Thyroid gland (tissue), 4 donors: ENCODE data around the gene EID1. TPM values are rescaled to one million over a fixed set of nuclear protein-coding genes. Genes with fewer than 3 reads are reported as not detected.

ENCODE experiments used
- DNase-seq, 2 donors: peaks; one replicate each; pipeline ENCODE4 v3.0.0-alpha.2; 2019
- H3K27ac ChIP-seq, 3 donors: fragments of 200-600 bp; sonication (generic); 1 replicate in 2 of 3; 2 replicates in 1 of 3; pipeline ENCODE4 v1.5.1; 2016 to 2019; ENCODE audit warnings: mild to moderate bottlenecking in 1 of 3, moderate library complexity in 1 of 3
- H3K27me3 ChIP-seq: fragments of 200-600 bp; sonication (generic); one replicate; pipeline ENCODE4 v1.5.1; 2019
- H3K36me3 ChIP-seq, 2 donors: fragments of 200-600 bp; sonication (generic); one replicate each; pipeline ENCODE4 v1.5.1; 2016 to 2019
- H3K4me1 ChIP-seq, 2 donors: fragments of 200-600 bp; sonication (generic); one replicate each; pipeline ENCODE4 v1.5.1; 2017 to 2019
- H3K4me3 ChIP-seq, 3 donors: fragments of 200-600 bp; sonication (generic); replicated peaks in 1 of 3; 1 replicate in 2 of 3; 2 replicates in 1 of 3; pipeline ENCODE4 v1.5.1; 2016; ENCODE audit warnings: mild to moderate bottlenecking in 1 of 3
- H3K9me3 ChIP-seq: fragments of 200-600 bp; sonication (generic); one replicate; pipeline ENCODE4 v1.5.1; 2017
- POLR2A ChIP-seq, 2 donors: fragments of 450-650 bp; IDR thresholded peaks; one replicate each; pipeline ENCODE4 v1.6.1; 2017; ENCODE audit warnings: antibody characterized with exemption in 2 of 2, mild to moderate bottlenecking in 2 of 2, moderate library complexity in 1 of 2
- WGBS, 2 donors: methylation state at CpG; one replicate each; pipeline ENCODE4 v1.1.5; 2017; 5-methylcytosine and 5-hydroxymethylcytosine counted together
- intact Hi-C: fragments of 100-400 bp; cut with DNase I; formaldehyde crosslinking; loops from one replicate; pipeline ENCODE4 v1.15.1; 2023
- total RNA-seq, 4 donors: library from RNA; depleted of rRNA; stranded (reverse); fragments of >200 nt; gene quantifications; one replicate each; pipeline ENCODE4 v1.2.3, GENCODE V29; 2016
- TF ChIP-seq, protein P1 (sequence below), 6 experiments: fragments of 200-600 bp in 3 of 6; fragments of 450-650 bp in 3 of 6; sonication (generic) in 3 of 6; IDR thresholded peaks; one replicate each; pipeline ENCODE4 v1.5.1; 2016 to 2019; ENCODE audit warnings: antibody characterized with exemption in 6 of 6, mild to moderate bottlenecking in 2 of 6, inconsistent platforms in 1 of 6, moderate library complexity in 1 of 6

Gene EID1
- total RNA-seq, 4 donors from 2014 or later, result 213 to 305 (median 273) TPM

DNA sequence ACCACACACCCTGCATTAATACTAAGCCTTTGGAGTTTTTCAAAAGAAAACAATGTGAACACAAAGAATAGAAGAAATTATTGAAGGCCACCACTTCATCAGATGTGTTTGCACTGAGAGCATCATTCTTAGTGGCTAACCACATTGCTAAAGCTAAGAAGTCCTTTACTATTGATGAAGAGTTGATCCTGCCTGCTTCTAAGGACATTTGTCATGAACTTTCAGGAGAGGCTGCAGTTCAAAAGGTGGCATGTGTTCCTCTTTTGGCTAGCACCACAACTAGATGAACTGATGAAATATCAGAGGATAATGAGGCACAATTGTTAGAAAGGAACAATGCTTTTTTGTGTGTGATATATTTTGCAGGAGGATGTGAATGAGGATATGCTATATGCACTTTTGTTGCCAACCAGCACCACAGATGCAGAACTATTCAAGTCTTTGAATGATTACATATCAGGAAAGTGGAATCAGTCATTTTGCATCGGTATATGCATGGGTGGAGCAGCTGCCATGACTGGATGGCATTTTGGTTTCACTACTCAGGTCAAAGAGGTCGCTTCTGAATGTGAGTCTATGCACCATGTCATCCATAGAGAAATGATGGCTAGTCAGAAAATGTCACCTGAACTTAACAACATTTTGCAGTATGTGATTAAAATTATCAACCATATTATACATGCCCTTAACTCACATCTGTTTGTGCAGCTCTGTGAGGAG lies 2.5 kb upstream of the EID1 start:
- no peaks in the 10 kb centered on the region for H3K36me3 ChIP-seq
- no peak for DNase-seq
- no peaks in the 10 kb centered on the region for H3K9me3 ChIP-seq
- no peak for TF ChIP-seq POLR2A (IDR thresholded peaks at IDR 0.05)
- TF ChIP-seq, protein P1, sequence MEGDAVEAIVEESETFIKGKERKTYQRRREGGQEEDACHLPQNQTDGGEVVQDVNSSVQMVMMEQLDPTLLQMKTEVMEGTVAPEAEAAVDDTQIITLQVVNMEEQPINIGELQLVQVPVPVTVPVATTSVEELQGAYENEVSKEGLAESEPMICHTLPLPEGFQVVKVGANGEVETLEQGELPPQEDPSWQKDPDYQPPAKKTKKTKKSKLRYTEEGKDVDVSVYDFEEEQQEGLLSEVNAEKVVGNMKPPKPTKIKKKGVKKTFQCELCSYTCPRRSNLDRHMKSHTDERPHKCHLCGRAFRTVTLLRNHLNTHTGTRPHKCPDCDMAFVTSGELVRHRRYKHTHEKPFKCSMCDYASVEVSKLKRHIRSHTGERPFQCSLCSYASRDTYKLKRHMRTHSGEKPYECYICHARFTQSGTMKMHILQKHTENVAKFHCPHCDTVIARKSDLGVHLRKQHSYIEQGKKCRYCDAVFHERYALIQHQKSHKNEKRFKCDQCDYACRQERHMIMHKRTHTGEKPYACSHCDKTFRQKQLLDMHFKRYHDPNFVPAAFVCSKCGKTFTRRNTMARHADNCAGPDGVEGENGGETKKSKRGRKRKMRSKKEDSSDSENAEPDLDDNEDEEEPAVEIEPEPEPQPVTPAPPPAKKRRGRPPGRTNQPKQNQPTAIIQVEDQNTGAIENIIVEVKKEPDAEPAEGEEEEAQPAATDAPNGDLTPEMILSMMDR (IDR thresholded peaks at IDR 0.05), result no peak
- H3K27me3 ChIP-seq, result no peaks in the 10 kb centered on the region
- no peak overlapping the region for H3K4me3 ChIP-seq
- no peak overlapping the region for H3K27ac ChIP-seq
- H3K4me1 ChIP-seq, result peaks cover 9 to 17% of the 10 kb centered on the region in 2 donors
- 71 to 84% methylated on average over 2 of the region's 2 CpGs for WGBS, 2 donors
- intact Hi-C loops, result no loop called here

DNA sequence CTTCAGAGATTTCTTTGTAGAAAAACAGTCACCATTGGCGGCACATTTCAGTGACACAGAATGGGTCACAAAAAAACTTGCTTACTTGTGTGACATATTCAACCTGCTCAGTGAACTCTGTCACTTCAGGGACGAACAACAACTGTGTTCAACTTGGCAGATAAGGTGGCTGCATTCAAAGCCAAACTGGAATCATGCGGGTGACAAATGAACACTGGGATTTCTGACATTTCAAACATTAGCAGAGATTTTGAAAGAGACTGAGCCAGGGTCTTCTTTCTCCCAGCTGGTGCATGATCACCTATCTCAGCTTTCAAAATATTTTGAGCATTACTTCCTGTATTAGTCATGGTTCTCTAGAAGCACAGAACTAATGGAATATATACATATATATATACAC lies 1.9 kb upstream of the EID1 start:
- Histone ChIP-seq H3K27me3 (no peaks in the 10 kb centered on the region), H3K4me3 (no peak overlapping the region), H3K27ac (no peak overlapping the region), H3K36me3 (no peaks in the 10 kb centered on the region), H3K9me3 (no peaks in the 10 kb centered on the region), H3K4me1 (peaks cover 9 to 19% of the 10 kb centered on the region in 2 donors)
- TF ChIP-seq, protein P1 (IDR thresholded peaks at IDR 0.05), result no peak
- no peak for TF ChIP-seq POLR2A (IDR thresholded peaks at IDR 0.05)
- DNase-seq, result no peak
- 83 to 92% methylated on average over 3 of the region's 3 CpGs for WGBS, 2 donors
- intact Hi-C loops, result no loop called here

DNA sequence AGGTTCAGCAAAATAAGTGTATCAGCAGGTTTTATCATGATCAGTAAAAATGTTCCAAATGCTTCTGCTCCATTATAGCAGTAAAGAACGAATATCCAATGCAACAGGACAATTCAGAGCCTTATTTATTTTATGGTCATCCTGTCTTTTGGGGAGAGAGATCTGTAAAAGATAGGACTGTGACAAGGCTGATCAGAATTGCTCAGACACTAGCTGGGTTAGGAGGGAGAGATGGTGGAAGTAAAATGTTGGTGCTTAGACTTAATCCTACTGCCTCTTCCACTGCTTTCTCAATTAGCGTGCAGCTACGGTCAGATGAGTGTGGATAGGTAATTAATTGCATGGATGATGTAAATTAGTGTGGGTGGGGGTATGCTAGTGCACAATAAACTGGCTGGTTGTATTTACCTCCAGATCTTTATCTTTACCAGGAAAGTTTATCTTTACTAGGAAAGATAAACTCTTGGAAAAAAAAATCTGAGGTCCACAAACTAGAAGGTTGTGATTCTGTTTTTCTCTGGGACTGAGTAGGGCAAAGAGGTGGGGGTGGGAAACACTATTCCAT lies 2.2 kb downstream of the EID1 start:
- WGBS, 2 donors, result 75 to 80% methylated on average over 3 of the region's 3 CpGs

GRCh38 chr15:48883699-48884098 lies 5.8 kb downstream of the EID1 start:
- DNase-seq, result no peak
- TF ChIP-seq, protein P1 (IDR thresholded peaks at IDR 0.05), result no peak
- TF ChIP-seq POLR2A (IDR thresholded peaks at IDR 0.05), result no peak
- WGBS, 2 donors, result 91 to 92% methylated on average over 2 of the region's 2 CpGs
- H3K36me3 ChIP-seq, result no peaks in the 10 kb centered on the region
- peaks cover 8 to 19% of the 10 kb centered on the region in 2 donors for H3K4me1 ChIP-seq
- H3K4me3 ChIP-seq, result no peak overlapping the region
- no peaks in the 10 kb centered on the region for H3K9me3 ChIP-seq
- no peak overlapping the region for H3K27ac ChIP-seq
- intact Hi-C loops, result no loop called here
- no peaks in the 10 kb centered on the region for H3K27me3 ChIP-seq

More for the DNA sequence above, 2.2 kb downstream of the EID1 start:
- H3K27ac ChIP-seq, result no peak overlapping the region
- no peaks in the 10 kb centered on the region for H3K9me3 ChIP-seq
- H3K4me3 ChIP-seq, result no peak overlapping the region
- H3K27me3 ChIP-seq, result no peaks in the 10 kb centered on the region
- intact Hi-C loops, result no loop called here
- no peak for TF ChIP-seq POLR2A (IDR thresholded peaks at IDR 0.05)
- TF ChIP-seq, protein P1 (IDR thresholded peaks at IDR 0.05), result no peak
- H3K36me3 ChIP-seq, result no peaks in the 10 kb centered on the region
- peaks cover 9 to 19% of the 10 kb centered on the region in 2 donors for H3K4me1 ChIP-seq
- DNase-seq, result no peak

GRCh38 chr15:48887144-48887543 lies 9.2 kb downstream of the EID1 start:
- Histone ChIP-seq H3K27ac (no peak overlapping the region), H3K4me1 (no peaks in the 10 kb centered on the region), H3K4me3 (no peak overlapping the region), H3K9me3 (no peaks in the 10 kb centered on the region), H3K36me3 (no peaks in the 10 kb centered on the region), H3K27me3 (no peaks in the 10 kb centered on the region)
- WGBS, 2 donors, result 60 to 73% methylated on average over 2 of the region's 2 CpGs
- no peak for DNase-seq
- TF ChIP-seq, protein P1 (IDR thresholded peaks at IDR 0.05), result no peak
- TF ChIP-seq POLR2A (IDR thresholded peaks at IDR 0.05), result no peak
- intact Hi-C loops, result no loop called here
